Trophoblast cell (in vitro differentiated cells and primary cell): ENCODE data around the gene PAM.
"Not testable (repeated sequence)": the region's sequence is repeated elsewhere in the genome, so short reads cannot be mapped to it uniquely, and the experiment has no call there.

Experiments
- DNase-seq, 2 donors: peaks; one replicate each; pipeline ENCODE4 v3.0.0-alpha.2; 2016
- H2AFZ ChIP-seq: 2 replicates; pipeline ENCODE4 v1.6.1; 2013; ENCODE audit warnings: low read length, moderate library complexity, mild to moderate bottlenecking; ENCODE audit not compliant: insufficient read depth, poor library complexity
- H2AK5ac ChIP-seq: 2 replicates; pipeline ENCODE4 v1.6.1; 2013; ENCODE audit warnings: mild to moderate bottlenecking, low read length
- H2BK120ac ChIP-seq: 2 replicates; pipeline ENCODE4 v1.6.1; 2013; ENCODE audit warnings: low read length, mild to moderate bottlenecking, moderate library complexity; ENCODE audit not compliant: insufficient read depth, poor library complexity
- H2BK12ac ChIP-seq: 2 replicates; pipeline ENCODE4 v1.6.1; 2013; ENCODE audit warnings: mild to moderate bottlenecking, low read length, moderate library complexity
- H2BK5ac ChIP-seq: 2 replicates; pipeline ENCODE4 v1.6.1; 2013; ENCODE audit warnings: low read length, low read depth, moderate library complexity, mild to moderate bottlenecking; ENCODE audit not compliant: poor library complexity
- H3K14ac ChIP-seq: 2 replicates; pipeline ENCODE4 v1.6.1; 2013; ENCODE audit warnings: mild to moderate bottlenecking, low read length
- H3K18ac ChIP-seq: 2 replicates; pipeline ENCODE4 v1.6.1; 2013; ENCODE audit warnings: mild to moderate bottlenecking, low read length
- H3K23ac ChIP-seq: 2 replicates; pipeline ENCODE4 v1.6.1; 2013; ENCODE audit warnings: low read length
- H3K27ac ChIP-seq: 2 replicates; pipeline ENCODE4 v1.5.1; 2013; ENCODE audit warnings: low read depth, mild to moderate bottlenecking, inconsistent platforms, low read length, moderate library complexity
- H3K27me3 ChIP-seq: 2 replicates; pipeline ENCODE4 v1.6.1; 2013; ENCODE audit warnings: inconsistent platforms, mild to moderate bottlenecking, low read length, moderate library complexity; ENCODE audit not compliant: insufficient read depth
- H3K36me3 ChIP-seq, 2 experiments: 1 replicate in 1 of 2; 2 replicates in 1 of 2; pipeline ENCODE4 v1.6.1; 2013; ENCODE audit warnings: low read length in 2 of 2, mild to moderate bottlenecking in 2 of 2, moderate library complexity in 1 of 2; ENCODE audit not compliant: insufficient read depth in 2 of 2, control insufficient read depth in 1 of 2
- H3K4ac ChIP-seq: 2 replicates; pipeline ENCODE4 v1.6.1; 2013; ENCODE audit warnings: low read depth, mild to moderate bottlenecking, low read length, moderate library complexity
- H3K4me1 ChIP-seq, 2 experiments: 1 replicate in 1 of 2; 2 replicates in 1 of 2; pipeline ENCODE4 v1.6.1; 2013; ENCODE audit warnings: low read length in 2 of 2, mild to moderate bottlenecking in 2 of 2, moderate library complexity in 1 of 2; ENCODE audit not compliant: insufficient read depth in 2 of 2, control insufficient read depth in 1 of 2
- H3K4me2 ChIP-seq: 2 replicates; pipeline ENCODE4 v1.6.1; 2013; ENCODE audit warnings: inconsistent platforms, mild to moderate bottlenecking, low read length, moderate library complexity
- H3K4me3 ChIP-seq: 2 replicates; pipeline ENCODE4 v1.5.1; 2013; ENCODE audit warnings: mild to moderate bottlenecking, low read depth, low read length, inconsistent platforms
- H3K79me1 ChIP-seq: one replicate; pipeline ENCODE4 v1.6.1; 2013; ENCODE audit warnings: low read length
- H3K79me2 ChIP-seq: 2 replicates; pipeline ENCODE4 v1.6.1; 2013; ENCODE audit warnings: low read length, mild to moderate bottlenecking; ENCODE audit not compliant: control insufficient read depth, insufficient read depth, poor library complexity
- H3K9ac ChIP-seq: 2 replicates; pipeline ENCODE4 v1.6.1; 2013; ENCODE audit warnings: mild to moderate bottlenecking, low read length
- H3K9me3 ChIP-seq: 2 replicates; pipeline ENCODE4 v1.6.1; 2013; ENCODE audit warnings: low read depth, mild to moderate bottlenecking, control low read depth, inconsistent platforms, low read length; ENCODE audit not compliant: insufficient read depth
- H4K12ac ChIP-seq: 2 replicates; pipeline ENCODE4 v1.6.1; 2013; ENCODE audit warnings: low read depth, mild to moderate bottlenecking, low read length, moderate library complexity
- H4K8ac ChIP-seq: 2 replicates; pipeline ENCODE4 v1.6.1; 2013; ENCODE audit warnings: low read depth, mild to moderate bottlenecking, low read length, moderate library complexity
- H4K91ac ChIP-seq: one replicate; pipeline ENCODE4 v1.6.1; 2013; ENCODE audit warnings: low read depth, mild to moderate bottlenecking, low read length, moderate library complexity
- WGBS: extraction: QIAGEN DNeasy Blood & Tissue Kit; methylation state at CpG from one replicate; pipeline ENCODE4 v1.1.7; 2013; ENCODE audit warnings: missing lambda C conversion rate; ENCODE audit not compliant: insufficient read length, insufficient coverage; ENCODE audit errors: extremely low coverage; 5-methylcytosine and 5-hydroxymethylcytosine counted together

Gene PAM

DNA sequence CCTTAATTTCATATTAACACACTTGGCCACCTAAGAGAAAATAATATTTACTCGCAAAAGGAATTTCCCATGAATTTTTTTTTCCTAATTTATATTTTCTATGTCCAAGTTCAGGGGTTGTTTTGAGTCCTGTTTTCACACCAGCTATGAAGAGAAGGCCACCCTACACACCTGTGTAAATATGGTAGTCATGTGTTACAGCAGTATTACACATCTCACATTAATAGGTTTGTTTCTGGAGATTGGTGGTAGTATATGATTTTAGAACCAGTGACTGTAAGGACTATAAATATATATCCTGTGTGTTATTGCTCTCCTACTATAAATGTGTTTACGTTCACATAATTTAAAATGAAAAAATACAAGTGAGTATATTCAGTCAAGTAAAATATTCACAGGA is 147.5 kb downstream of the PAM start:
- Histone ChIP-seq H3K36me3 (no peaks in the 10 kb centered on the region), H3K23ac (no peak overlapping the region), H4K12ac (no peak overlapping the region), H3K18ac (no peak overlapping the region), H2BK120ac (no peak overlapping the region), H4K8ac (no peak overlapping the region), H4K91ac (no peak overlapping the region), H2BK5ac (no peak overlapping the region), H2AK5ac (no peak overlapping the region), H3K9ac (no peak overlapping the region), H3K4ac (no peak overlapping the region), H2BK12ac (no peak overlapping the region), H3K4me3 (no peak overlapping the region), H3K27me3 (no peaks in the 10 kb centered on the region), H3K9me3 (no peaks in the 10 kb centered on the region), H3K27ac (no peak overlapping the region), H3K79me2 (no peaks in the 10 kb centered on the region), H3K4me1 (no peaks in the 10 kb centered on the region), H3K4me2 (no peak overlapping the region), H3K79me1 (no peaks in the 10 kb centered on the region), H3K14ac (no peak overlapping the region), H2AFZ (no peak overlapping the region)
- no peak for DNase-seq
- WGBS, result no CpG with 5 or more reads among the region's 2 CpGs

DNA sequence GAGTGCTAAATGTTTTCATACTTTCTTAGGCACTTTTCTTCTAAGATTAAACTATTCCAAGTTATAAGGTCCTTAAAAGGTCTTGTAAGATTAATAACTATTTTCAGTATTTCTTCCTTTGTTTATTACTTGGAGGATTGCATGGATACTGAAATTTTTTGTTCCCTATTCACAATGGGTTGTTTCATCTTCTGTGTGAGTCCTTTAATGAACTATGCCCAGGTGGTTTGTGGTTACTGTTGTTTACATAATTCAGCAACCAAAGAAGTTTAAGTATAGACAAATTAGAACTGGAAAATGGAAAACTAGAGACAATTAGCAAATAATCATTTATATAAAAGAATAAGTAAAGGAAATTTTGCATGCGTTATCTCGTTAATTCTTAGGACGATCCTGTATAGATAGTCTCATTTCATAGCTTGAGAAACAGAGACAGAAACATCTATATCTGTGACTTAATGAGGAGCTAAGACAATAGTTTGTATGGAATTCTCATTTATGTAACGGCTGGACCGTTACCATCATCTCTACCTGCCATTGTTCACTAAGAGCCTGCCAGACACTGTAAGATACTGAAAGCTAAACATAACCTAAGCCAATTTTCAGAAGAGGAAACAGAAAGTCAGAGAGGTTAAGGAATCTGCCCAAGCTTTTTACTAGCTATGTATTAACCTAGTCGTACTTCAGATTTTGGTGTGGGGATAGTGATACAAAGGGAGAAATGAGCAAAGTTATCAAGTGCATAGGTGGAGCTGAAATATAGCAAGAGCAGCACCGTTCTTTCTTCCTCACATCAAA is 148.2 kb downstream of the PAM start:
- Histone ChIP-seq H3K4me2 (no peak overlapping the region), H3K4me3 (no peak overlapping the region), H4K12ac (no peak overlapping the region), H3K79me1 (no peaks in the 10 kb centered on the region), H3K9ac (no peak overlapping the region), H3K36me3 (no peaks in the 10 kb centered on the region), H3K9me3 (no peaks in the 10 kb centered on the region), H4K8ac (no peak overlapping the region), H2AFZ (no peak overlapping the region), H2BK120ac (no peak overlapping the region), H3K4me1 (no peaks in the 10 kb centered on the region), H3K4ac (no peak overlapping the region), H3K14ac (no peak overlapping the region), H4K91ac (no peak overlapping the region), H2AK5ac (no peak overlapping the region), H3K23ac (no peak overlapping the region), H3K79me2 (no peaks in the 10 kb centered on the region), H3K27ac (no peak overlapping the region), H2BK5ac (no peak overlapping the region), H3K27me3 (no peaks in the 10 kb centered on the region), H3K18ac (no peak overlapping the region), H2BK12ac (no peak overlapping the region)
- WGBS, result no CpG with 5 or more reads among the region's 7 CpGs
- DNase-seq, result no peak

DNA sequence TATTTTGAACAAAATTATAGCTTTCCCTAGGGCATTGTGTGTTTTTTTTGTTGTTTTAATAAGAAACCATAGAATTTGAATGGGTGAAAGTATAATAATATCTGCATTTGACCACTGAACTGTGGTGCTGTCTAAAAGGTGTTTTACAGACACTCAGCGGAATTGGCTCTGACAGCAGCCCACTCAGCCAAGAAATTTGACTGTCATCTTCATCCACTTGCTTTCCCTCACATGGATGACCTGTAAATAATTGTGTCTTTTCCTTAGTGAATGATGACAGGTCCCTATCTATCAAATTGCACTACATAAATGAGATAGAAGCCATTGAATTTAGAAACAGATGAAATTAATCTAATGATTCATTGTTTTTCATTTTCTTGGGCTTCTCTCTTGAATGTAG is 150.0 kb downstream of the PAM start:
- no peaks in the 10 kb centered on the region for H3K36me3 ChIP-seq
- H3K27me3 ChIP-seq, result no peaks in the 10 kb centered on the region
- no peaks in the 10 kb centered on the region for H3K79me1 ChIP-seq
- no peak overlapping the region for H4K12ac ChIP-seq
- H3K4me3 ChIP-seq, result no peak overlapping the region
- H3K9me3 ChIP-seq, result no peaks in the 10 kb centered on the region
- no peak overlapping the region for H3K9ac ChIP-seq
- no peak overlapping the region for H3K4me2 ChIP-seq
- H3K79me2 ChIP-seq, result no peaks in the 10 kb centered on the region
- H2BK5ac ChIP-seq, result no peak overlapping the region
- no peaks in the 10 kb centered on the region for H3K4me1 ChIP-seq
- H3K23ac ChIP-seq, result no peak overlapping the region
- no peak overlapping the region for H3K18ac ChIP-seq
- no peak overlapping the region for H2AFZ ChIP-seq
- no peak for DNase-seq
- H3K27ac ChIP-seq, result no peak overlapping the region
- WGBS, result no CpG with 5 or more reads among the region's 1 CpG
- H3K14ac ChIP-seq, result no peak overlapping the region
- H3K4ac ChIP-seq, result no peak overlapping the region
- no peak overlapping the region for H2AK5ac ChIP-seq
- no peak overlapping the region for H2BK120ac ChIP-seq
- no peak overlapping the region for H4K8ac ChIP-seq
- H4K91ac ChIP-seq, result no peak overlapping the region
- H2BK12ac ChIP-seq, result no peak overlapping the region

DNA sequence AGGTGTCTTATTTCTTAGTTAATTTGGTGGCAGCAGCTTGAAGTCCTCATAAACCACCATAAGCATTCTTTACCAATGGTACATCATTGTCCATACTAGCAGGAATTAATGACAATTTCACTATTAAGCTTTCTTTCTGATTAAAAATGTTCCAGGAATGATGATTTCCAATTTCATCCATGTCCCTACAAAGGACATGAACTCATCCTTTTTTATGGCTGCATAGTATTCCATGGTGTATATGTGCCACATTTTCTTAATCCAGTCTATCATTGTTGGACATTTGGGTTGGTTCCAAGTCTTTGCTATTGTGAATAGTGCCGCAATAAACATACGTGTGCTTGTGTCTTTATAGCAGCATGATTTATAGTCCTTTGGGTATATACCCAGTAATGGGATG is 152.0 kb downstream of the PAM start:
- H3K36me3 ChIP-seq, H4K91ac ChIP-seq, H2BK120ac ChIP-seq, H2BK5ac ChIP-seq, H3K18ac ChIP-seq, H3K27me3 ChIP-seq, H2AK5ac ChIP-seq, H4K8ac ChIP-seq, H3K79me2 ChIP-seq, H3K4me1 ChIP-seq, H3K9ac ChIP-seq, H3K23ac ChIP-seq, H3K27ac ChIP-seq, H3K4me3 ChIP-seq, H4K12ac ChIP-seq, DNase-seq, H3K9me3 ChIP-seq, H3K14ac ChIP-seq, H2BK12ac ChIP-seq, H3K4me2 ChIP-seq, H2AFZ ChIP-seq, H3K4ac ChIP-seq, H3K79me1 ChIP-seq: not testable (repeated sequence)
- no CpG with 5 or more reads among the region's 2 CpGs for WGBS
